ENCODE results near the gene DNAH9. TPM values are rescaled to one million over a fixed set of nuclear protein-coding genes. Genes with fewer than 3 reads are reported as not detected.

DNAH9 gene
- total RNA-seq, 4 donors from 2014 or later, result 0.13 to 0.19 TPM; not detected in 2

DNA sequence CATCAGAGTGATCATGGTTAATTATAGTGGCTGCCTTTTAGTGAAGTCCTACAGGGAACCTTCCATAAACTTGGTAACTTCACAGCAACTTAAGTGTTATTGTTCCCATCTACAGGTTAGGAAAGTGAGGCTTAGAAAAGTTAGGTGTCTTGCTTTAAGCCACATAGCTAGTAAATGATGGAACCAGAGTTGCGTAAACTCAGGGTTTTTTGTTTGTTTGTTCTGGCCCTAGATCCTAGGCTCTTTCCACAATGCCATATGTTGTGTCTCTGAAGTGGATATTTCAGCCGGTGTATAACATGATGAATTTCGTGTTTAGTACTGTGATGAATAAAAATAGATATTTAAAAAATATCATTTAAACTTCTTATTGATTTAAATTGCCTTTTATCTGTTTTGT, 27.6 kb downstream of the DNAH9 start:
- Histone ChIP-seq H3K9me3 (no peaks in the 10 kb centered on the region), H3K4me3 (no peak overlapping the region), H3K36me3 (no peaks in the 10 kb centered on the region), H3K4me1 (no peaks in the 10 kb centered on the region), H3K27me3 (no peaks in the 10 kb centered on the region), H3K27ac (no peak overlapping the region)
- TF ChIP-seq, protein P1, sequence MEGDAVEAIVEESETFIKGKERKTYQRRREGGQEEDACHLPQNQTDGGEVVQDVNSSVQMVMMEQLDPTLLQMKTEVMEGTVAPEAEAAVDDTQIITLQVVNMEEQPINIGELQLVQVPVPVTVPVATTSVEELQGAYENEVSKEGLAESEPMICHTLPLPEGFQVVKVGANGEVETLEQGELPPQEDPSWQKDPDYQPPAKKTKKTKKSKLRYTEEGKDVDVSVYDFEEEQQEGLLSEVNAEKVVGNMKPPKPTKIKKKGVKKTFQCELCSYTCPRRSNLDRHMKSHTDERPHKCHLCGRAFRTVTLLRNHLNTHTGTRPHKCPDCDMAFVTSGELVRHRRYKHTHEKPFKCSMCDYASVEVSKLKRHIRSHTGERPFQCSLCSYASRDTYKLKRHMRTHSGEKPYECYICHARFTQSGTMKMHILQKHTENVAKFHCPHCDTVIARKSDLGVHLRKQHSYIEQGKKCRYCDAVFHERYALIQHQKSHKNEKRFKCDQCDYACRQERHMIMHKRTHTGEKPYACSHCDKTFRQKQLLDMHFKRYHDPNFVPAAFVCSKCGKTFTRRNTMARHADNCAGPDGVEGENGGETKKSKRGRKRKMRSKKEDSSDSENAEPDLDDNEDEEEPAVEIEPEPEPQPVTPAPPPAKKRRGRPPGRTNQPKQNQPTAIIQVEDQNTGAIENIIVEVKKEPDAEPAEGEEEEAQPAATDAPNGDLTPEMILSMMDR (IDR thresholded peaks at IDR 0.05), result no peak
- no peak for DNase-seq

DNA sequence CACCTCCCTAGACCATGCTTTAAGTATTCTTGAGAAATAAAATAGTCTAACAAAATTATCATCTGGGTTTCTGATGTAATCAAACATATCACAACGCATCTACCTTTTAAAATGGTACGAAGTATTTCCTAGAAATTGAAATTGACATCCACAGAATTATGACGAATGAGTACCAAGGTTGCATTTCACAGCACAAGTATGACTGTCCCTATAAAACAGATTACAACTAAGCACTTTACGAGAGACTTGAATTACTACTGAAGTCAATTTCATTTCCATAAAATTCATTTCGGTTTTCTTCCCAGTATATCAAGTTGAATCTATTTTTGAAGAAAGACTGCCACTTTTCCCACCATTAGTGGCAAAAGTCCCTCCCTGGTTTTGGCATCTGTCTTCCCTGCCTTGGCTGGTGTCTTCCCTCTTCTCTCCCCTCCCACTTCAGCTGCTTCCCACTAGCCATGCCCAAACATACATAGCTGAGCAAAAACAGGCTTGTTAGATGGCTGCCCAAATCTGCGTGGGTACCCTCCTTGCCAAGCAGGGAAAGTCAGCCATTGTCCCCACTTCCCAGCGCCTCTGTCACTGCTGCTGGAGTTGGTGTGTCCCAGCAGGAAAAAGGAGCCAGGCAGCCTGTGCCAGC, 29.2 kb downstream of the DNAH9 start:
- H3K4me3 ChIP-seq, result no peak overlapping the region
- H3K4me1 ChIP-seq, result no peaks in the 10 kb centered on the region
- TF ChIP-seq POLR2A (IDR thresholded peaks at IDR 0.05), result no peak
- TF ChIP-seq, protein P1 (IDR thresholded peaks at IDR 0.05), result no peak
- H3K9me3 ChIP-seq, result no peaks in the 10 kb centered on the region
- no peak for DNase-seq
- no peaks in the 10 kb centered on the region for H3K27me3 ChIP-seq
- H3K27ac ChIP-seq, result no peak overlapping the region
- no peaks in the 10 kb centered on the region for H3K36me3 ChIP-seq

DNA sequence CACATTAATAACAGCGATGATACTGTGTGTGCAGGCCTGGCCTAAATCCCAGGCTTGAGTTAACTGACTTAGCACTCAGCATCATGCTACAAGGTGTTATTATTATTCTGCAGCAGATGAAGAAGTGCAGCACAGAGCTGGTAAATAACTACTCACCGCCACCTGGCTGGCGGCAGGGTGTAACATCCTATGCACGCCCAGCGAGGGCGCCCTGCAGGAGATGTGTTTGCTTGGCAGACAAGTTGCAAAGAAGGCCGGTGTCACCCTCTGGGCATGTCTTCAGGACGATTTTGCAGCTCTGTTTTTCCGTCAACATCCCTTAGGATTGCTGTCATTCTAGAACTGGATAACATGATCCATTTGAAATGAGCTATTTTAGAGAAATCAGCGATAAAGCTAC, 30.1 kb downstream of the DNAH9 start:
- TF ChIP-seq, protein P1 (IDR thresholded peaks at IDR 0.05), result no peak
- TF ChIP-seq POLR2A (IDR thresholded peaks at IDR 0.05), result no peak
- H3K4me1 ChIP-seq, result no peaks in the 10 kb centered on the region

DNA sequence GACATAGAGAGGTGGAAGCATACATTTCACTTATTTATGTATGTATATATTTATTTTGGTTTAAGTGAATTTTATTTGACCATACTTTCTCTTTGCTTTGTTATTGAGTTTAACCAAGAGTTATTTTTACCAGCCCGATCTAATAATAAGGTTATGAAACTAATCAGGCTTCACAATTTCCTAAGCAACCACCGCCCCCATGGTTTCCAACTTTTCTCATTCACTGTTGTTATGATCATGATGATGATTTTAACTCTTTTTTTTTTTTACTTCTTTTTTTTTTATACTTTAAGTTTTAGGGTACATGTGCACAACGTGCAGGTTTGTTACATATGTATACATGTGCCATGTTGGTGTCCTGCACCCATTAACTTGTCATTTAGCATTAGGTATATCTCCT, 30.6 kb downstream of the DNAH9 start:
- Histone ChIP-seq H3K36me3 (no peaks in the 10 kb centered on the region), H3K27ac (no peak overlapping the region), H3K27me3 (no peaks in the 10 kb centered on the region), H3K4me1 (no peaks in the 10 kb centered on the region), H3K9me3 (no peaks in the 10 kb centered on the region), H3K4me3 (no peak overlapping the region)
- TF ChIP-seq, protein P1 (IDR thresholded peaks at IDR 0.05), result no peak
- no peak for TF ChIP-seq POLR2A (IDR thresholded peaks at IDR 0.05)
- DNase-seq, result no peak

More for the DNA sequence above, 30.1 kb downstream of the DNAH9 start:
- H3K36me3 ChIP-seq, result no peaks in the 10 kb centered on the region
- no peaks in the 10 kb centered on the region for H3K27me3 ChIP-seq
- no peaks in the 10 kb centered on the region for H3K9me3 ChIP-seq
- no peak for DNase-seq
- no peak overlapping the region for H3K4me3 ChIP-seq
- no peak overlapping the region for H3K27ac ChIP-seq

DNA sequence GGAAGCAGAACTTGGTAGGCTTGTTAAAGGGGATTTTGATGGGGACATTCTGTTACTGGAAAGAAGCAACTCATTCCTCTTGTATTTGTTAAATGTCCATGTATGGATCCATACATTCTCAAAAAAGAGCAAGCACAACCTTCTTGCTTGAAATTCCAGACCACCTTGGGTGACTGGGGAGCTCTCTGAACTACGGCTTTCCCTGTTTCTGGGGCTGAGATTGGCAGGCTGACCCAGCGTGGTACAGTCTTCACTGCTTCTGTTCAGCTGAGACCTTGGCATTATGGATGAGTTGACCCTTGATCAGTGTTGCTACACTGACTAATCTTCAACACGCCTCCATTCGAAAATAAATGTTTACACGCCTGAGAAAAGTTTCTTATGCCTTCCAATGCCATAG, 38.5 kb downstream of the DNAH9 start:
- Histone ChIP-seq H3K4me1 (no peaks in the 10 kb centered on the region), H3K36me3 (no peaks in the 10 kb centered on the region), H3K27ac (no peak overlapping the region), H3K9me3 (no peaks in the 10 kb centered on the region), H3K4me3 (no peak overlapping the region), H3K27me3 (no peaks in the 10 kb centered on the region)
- TF ChIP-seq POLR2A (IDR thresholded peaks at IDR 0.05), result no peak
- TF ChIP-seq, protein P1 (IDR thresholded peaks at IDR 0.05), result no peak
- DNase-seq, result no peak

DNA sequence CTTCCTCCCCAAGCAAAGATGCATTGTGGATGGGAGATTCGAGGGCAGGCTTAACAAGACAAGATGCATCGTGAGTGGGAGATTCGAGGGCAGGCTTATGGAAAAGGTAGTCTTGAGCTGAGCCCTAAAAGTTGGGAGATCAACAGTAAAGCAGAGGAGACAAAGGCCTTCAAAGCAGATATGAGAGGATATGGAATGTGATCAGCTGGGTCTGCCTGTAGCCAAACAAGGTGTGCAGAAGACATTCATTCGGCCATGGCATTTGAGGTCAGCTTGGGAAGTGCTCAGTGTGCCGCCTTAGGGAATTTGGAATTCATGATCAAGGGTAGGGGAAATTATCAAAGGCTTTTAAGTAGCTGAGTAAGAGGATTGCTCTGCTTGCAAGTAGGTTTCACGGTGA, 39.5 kb downstream of the DNAH9 start:
- Histone ChIP-seq H3K9me3 (no peaks in the 10 kb centered on the region), H3K4me3 (no peak overlapping the region), H3K27me3 (no peaks in the 10 kb centered on the region), H3K27ac (no peak overlapping the region), H3K36me3 (no peaks in the 10 kb centered on the region), H3K4me1 (no peaks in the 10 kb centered on the region)
- TF ChIP-seq POLR2A (IDR thresholded peaks at IDR 0.05), result no peak
- TF ChIP-seq, protein P1 (IDR thresholded peaks at IDR 0.05), result no peak
- no peak for DNase-seq

Data from Peyer's patch (tissue), 4 donors.